Fibroblast of villous mesenchyme (primary cell): ENCODE data around the gene PTH1R. TPM values are rescaled to one million over a fixed set of nuclear protein-coding genes. Genes with fewer than 3 reads are reported as not detected.

Experiments
- DNase-seq: peaks from one replicate; pipeline ENCODE4 v3.0.0-alpha.2; 2010; ENCODE audit warnings: low read depth
- H3K4me3 ChIP-seq: 2 replicates; pipeline ENCODE4 v1.5.1; 2011; ENCODE audit warnings: low read depth, mild to moderate bottlenecking, low read length
- total RNA-seq: library from RNA; depleted of rRNA; stranded (reverse); fragments of >200 nt; gene quantifications from 2 replicates; pipeline ENCODE4 v1.2.3, GENCODE V29; 2012
- TF ChIP-seq, protein P1 (sequence below): IDR thresholded peaks from 2 replicates; pipeline ENCODE4 v1.5.1; 2012; ENCODE audit warnings: low read depth, mild to moderate bottlenecking, low read length; ENCODE audit not compliant: insufficient read depth

Gene PTH1R
- total RNA-seq, 1 donor, result 2.6 TPM

DNA sequence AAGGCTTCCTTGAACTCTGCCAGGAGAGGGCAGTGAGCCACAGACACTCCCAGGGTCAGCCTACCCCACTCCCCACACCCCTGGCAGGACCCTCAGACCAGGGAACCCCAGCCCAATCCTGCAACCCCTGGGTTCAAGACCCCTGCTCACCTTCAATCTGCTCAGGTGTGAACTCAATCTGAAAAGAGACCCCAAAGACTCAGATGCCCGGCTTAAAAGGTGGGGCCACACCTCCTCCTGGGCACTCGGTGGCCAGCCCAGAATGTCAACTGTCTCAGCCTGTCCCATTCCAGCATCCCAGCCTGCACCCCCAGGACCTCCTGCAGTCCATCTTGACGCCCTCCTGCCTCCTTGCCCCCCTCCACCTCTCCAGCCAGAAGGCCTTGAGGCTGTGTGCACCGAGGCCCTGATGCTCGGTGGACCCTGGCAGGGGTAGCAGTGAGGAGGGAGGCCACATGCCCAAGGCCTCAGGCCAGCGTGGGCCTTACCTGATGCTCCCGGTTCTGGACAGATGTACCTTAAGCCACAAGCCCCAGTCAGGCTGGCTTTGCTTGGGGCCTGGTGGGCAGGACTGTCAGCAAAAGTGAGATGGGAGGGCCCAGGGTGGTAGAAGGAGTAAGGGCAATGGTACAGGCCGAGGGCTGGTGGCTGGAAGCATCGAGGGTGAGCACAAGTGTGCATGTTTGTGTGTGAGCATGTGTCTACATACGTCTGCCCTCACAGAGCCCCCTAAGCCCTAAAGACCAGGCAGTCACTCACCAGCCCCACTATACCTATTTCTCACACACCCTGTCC is 16.5 kb upstream of the PTH1R start:
- TF ChIP-seq, protein P1, sequence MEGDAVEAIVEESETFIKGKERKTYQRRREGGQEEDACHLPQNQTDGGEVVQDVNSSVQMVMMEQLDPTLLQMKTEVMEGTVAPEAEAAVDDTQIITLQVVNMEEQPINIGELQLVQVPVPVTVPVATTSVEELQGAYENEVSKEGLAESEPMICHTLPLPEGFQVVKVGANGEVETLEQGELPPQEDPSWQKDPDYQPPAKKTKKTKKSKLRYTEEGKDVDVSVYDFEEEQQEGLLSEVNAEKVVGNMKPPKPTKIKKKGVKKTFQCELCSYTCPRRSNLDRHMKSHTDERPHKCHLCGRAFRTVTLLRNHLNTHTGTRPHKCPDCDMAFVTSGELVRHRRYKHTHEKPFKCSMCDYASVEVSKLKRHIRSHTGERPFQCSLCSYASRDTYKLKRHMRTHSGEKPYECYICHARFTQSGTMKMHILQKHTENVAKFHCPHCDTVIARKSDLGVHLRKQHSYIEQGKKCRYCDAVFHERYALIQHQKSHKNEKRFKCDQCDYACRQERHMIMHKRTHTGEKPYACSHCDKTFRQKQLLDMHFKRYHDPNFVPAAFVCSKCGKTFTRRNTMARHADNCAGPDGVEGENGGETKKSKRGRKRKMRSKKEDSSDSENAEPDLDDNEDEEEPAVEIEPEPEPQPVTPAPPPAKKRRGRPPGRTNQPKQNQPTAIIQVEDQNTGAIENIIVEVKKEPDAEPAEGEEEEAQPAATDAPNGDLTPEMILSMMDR, result no peak
- no peak for DNase-seq
- no peak overlapping the region for H3K4me3 ChIP-seq

DNA sequence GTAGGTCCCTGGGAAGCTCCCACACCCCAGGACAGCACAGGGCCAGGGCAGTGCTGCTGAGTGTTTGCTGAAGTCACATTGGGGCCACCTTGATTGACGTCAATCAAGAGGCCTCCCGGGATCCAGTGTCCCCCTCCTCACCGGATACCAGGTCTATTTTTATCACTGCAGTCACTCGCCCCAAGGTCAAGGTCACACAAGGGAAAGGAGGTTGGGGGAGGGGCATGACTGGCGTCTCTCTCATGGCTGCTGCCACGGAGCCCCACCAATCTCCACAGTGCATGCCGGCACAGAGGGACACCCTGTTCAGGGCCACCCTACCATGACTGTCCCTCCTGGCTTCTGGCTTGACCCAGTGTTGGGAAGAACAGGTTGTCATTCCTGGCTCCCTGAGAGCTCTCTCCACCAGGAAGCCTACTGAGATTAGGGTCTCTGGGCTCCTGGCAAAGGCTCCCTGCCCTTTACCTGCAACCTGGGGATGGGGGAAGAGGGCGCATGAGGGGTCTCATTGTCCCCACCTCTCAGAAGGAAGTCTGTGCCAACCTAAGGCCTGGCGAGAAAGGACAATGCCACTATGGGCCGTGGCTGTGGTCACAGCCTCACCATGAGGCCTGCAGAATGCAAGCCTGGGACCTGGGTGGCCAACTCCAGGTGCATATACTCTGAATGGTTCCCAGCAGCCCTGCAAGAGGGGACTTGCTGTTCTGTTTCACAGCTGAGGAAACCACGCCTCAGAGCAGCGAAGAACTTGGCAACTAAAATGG is 15.7 kb upstream of the PTH1R start:
- DNase-seq, result no peak
- no peak overlapping the region for H3K4me3 ChIP-seq
- TF ChIP-seq, protein P1, result no peak

DNA sequence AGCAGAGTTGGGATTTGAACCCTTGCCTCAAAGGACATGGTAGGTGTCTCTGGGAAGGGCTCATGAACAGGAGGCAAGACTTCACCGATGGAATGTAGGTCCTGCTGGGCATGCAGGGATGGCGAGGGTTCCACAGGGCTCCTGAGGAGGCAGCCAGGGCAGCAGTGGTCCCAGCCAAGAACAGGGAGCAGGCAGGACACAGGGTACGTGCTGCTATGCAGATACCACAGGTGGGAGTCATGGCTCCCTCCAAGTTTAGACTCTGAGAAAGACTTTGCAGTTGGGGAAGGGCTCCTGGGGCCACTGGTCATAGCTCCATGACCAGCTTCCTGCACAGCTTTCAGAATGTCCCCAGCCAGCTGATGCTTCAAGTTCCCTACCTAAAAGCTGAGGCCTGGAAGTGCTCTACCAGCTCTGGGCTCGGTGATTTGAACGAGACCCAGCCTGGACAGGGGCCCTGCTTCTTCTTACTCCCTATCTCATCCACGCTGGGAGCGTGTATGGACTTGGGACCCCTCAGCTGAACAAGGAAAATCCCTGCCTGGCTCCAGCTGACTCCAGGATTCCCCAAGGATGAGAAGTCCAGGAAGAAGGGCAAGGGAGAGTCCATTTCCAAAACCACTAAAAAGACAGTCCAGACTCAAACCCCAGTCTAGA is 15.0 kb upstream of the PTH1R start:
- TF ChIP-seq, protein P1, result no peak
- H3K4me3 ChIP-seq, result no peak overlapping the region
- no peak for DNase-seq

DNA sequence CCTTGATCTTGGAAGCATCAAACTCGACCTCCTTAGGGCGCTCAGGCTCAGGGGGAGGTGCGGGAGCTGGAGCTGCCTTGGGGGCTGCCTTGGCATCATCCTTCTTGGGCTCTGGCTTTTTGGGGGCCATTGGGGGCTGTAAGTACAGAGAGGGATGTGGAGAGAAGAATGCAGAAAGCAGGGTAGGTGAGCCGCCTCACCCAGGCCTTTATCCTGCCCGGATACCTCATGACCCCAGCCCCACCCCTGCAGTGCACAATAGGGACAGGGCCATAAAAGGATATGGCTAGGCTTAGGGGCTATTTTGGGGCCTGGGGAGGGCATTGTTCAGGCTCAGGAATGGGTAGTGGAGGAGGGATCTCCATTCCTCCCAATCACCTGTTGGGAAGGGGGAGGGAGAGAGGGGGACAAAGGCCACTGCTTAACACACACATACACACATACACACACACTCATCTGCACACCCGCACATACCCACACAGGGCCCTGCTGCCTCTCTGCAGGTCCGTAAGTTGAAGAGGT is 14.2 kb upstream of the PTH1R start, which contains the start of gene MYL3:
Gene MYL3 (minus strand): TSS at position 184 of the 522 bp plus-strand sequence. CDS start 54 bp downstream, at position 130.
- DNase-seq, result no peak
- H3K4me3 ChIP-seq, result no peak within 1 kb of the TSS
- TF ChIP-seq, protein P1, result no peak

DNA sequence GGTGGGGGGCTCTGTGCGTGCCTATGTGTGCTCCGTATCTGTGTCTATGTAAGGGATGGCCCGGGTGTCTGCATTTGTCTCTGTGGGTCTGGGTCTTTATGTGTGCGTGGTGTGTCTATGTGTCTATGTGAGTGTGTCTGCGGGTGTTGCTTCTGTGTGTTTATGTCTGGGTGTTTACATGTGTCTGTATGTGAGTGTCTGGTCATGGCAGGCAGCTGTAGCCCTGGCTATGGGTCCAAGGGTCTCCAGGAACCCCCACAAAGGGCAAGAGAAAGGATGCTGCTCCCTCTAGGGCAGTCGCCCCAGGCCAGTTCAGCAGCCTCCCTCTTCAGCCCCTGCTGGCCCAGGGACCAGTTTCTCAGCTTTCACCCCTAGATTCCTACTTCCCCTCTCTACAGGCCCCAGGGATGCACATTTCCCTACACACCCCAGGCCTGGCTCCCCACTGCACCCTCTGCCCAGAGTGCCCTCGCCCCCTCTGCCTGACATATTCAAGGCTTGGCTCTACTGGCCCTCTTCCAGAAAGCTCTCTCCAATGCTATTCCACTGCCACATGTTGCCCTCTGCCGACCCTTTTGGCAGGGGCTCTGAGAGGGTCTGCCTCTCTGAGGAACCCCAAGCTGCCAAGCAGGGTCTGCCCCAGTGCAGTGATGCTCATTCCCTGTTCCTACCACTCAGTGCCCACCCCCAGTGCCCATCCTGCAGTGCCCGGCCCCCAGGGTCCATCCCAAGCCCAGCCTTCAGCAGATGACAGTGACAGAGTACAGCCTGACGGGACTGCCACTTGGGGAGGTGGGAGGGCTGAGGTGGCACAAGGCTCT is 13.2 kb upstream of the PTH1R start:
- TF ChIP-seq, protein P1, result no peak
- H3K4me3 ChIP-seq, result no peak overlapping the region
- DNase-seq, result no peak

DNA sequence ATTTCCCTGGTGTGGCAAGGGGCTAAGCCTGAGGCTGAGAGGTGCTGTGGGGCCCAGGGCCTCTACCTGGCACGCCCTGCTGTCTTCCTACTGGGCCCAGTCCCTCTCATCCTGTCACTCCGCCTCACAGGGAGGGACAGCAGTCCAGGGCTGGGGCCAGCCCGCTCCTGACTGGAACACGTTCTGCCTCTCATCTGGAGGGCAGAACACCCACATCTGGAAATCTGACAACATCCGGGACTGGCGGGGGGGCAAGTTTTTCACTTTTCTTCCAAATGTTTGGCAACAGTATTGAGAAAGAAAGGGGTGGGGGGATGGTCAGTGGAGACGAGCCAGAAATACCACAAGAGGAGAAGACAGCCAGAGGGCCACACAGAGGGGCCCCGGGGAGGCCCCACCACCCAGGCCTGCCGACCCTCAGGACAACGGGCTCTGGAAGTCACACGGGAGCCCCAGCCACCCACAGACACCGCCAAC is 12.5 kb upstream of the PTH1R start:
- TF ChIP-seq, protein P1, result no peak
- DNase-seq, result peak; percentile 85

More for the DNA sequence above, 12.5 kb upstream of the PTH1R start:
- no peak overlapping the region for H3K4me3 ChIP-seq
